ENCODE results near the gene ATF6B. TPM values are rescaled to one million over a fixed set of nuclear protein-coding genes. Genes with fewer than 3 reads are reported as not detected.
A peak's percentile ranks its signal among the peaks of the same experiment; 100 is the strongest.

Gene ATF6B
- total and polyA plus RNA-seq, 2 of the 8 experiments (the other 6 are each of a cell fraction or from before 2014, with no cell fraction given), result 38.1 to 42.2 TPM

GRCh38 chr6:32166411-32167061, 38.5 kb upstream of the ATF6B start (continued):
- no peak for TF ChIP-seq NRF1 (IDR thresholded peaks at IDR 0.05; ENCODE audit: low read depth, low read length)
- no peak for TF ChIP-seq SP1 (IDR thresholded peaks at IDR 0.05; ENCODE audit: low read depth, low read length)
- no peak for TF ChIP-seq YY1 (IDR thresholded peaks at IDR 0.05; ENCODE audit: low read depth, low read length)
- TF ChIP-seq CEBPB (IDR thresholded peaks at IDR 0.05; ENCODE audit: low read depth, low read length), result no peak
- no peak for TF ChIP-seq RNF2 (IDR thresholded peaks at IDR 0.05; ENCODE audit: borderline replicate concordance, low read depth, low read length, missing control alignments, poor library complexity, severe bottlenecking)
- TF ChIP-seq RFX5 (IDR thresholded peaks at IDR 0.05; ENCODE audit: borderline replicate concordance, low read depth, low read length), result no peak
- TF ChIP-seq ASH2L (IDR thresholded peaks at IDR 0.05; ENCODE audit: low read length), result no peak
- TF ChIP-seq FOSL1 (IDR thresholded peaks at IDR 0.05; ENCODE audit: insufficient read depth, low read depth, low read length), result no peak
- TF ChIP-seq TAF1 (IDR thresholded peaks at IDR 0.05; ENCODE audit: low read depth, low read length), result no peak
- no peak; the same call in 1 of the 2 replicates for TF ChIP-seq CREB1 (IDR thresholded peaks at IDR 0.05)
- TF ChIP-seq CTCF (IDR thresholded peaks at IDR 0.05; ENCODE audit: control extremely low read depth in 1 of 3, insufficient read depth in 1 of 3, low read depth in 1 of 3, low read length in 3 of 3), result peak in 2 of 3 experiments; percentile 67 to 71; a peak in 3 of 4 replicates
- no peak for TF ChIP-seq KDM1A (IDR thresholded peaks at IDR 0.05; ENCODE audit: borderline replicate concordance, low read length)
- no peak for TF ChIP-seq TEAD4 (IDR thresholded peaks at IDR 0.05; ENCODE audit: low read depth, low read length)
- TF ChIP-seq RXRA (IDR thresholded peaks at IDR 0.05; ENCODE audit: insufficient read depth, low read depth, low read length), result no peak
- peak; percentile 34; the same call in 1 of the 2 replicates for TF ChIP-seq MAFK (IDR thresholded peaks at IDR 0.05; ENCODE audit: low read depth, low read length)
- no peak for TF ChIP-seq CBX5 (IDR thresholded peaks at IDR 0.05; ENCODE audit: low read depth, low read length)
- no peak for TF ChIP-seq EZH2 (IDR thresholded peaks at IDR 0.05; ENCODE audit: low read depth, low read length, severe bottlenecking)
- 0 out of 4 replicates have a peak, but pooled peaks of 1 of the 2 experiments have one; percentile 45 for TF ChIP-seq SIN3A (conservative IDR thresholded peaks at IDR 0.05 in 1 of 2, IDR thresholded peaks at IDR 0.05 in 1 of 2; ENCODE audit: low read depth in 1 of 2, low read length in 2 of 2)
- TF ChIP-seq NANOG (IDR thresholded peaks at IDR 0.05; ENCODE audit: insufficient read depth, low read depth, low read length, poor library complexity, severe bottlenecking), result no peak
- peak; percentile 71 to 74 for TF ChIP-seq RAD21 (IDR thresholded peaks at IDR 0.05 in 1 of 2, conservative IDR thresholded peaks at IDR 0.05 in 1 of 2; ENCODE audit: low read depth in 2 of 2, low read length in 2 of 2)

Measured in H1 (cell line).